CD8-positive, alpha-beta memory T cell (primary cell): ENCODE data around the gene ZEB2. TPM values are rescaled to one million over a fixed set of nuclear protein-coding genes. Genes with fewer than 3 reads are reported as not detected.

Experiments
- CTCF ChIA-PET: fragments of 350-600 bp; sonication (Branson Sonifier 250); formaldehyde crosslinking; loops from one replicate; lab custom pipeline; 2021; ENCODE audit warnings: antibody characterized with exemption; lab: Charles Lee
- POLR2A ChIA-PET: fragments of 350-600 bp; sonication (Branson Sonifier 250); formaldehyde crosslinking; loops from one replicate; lab custom pipeline; 2021; ENCODE audit warnings: antibody characterized with exemption; lab: Charles Lee
- DNase-seq, 5 donors: peaks; one replicate each; pipeline versions ENCODE4 v3.0.0 to v3.0.0-alpha.2; 2020 to 2022; ENCODE audit warnings: mixed read lengths in 1 of 5
- H3K27ac ChIP-seq: one replicate; pipeline ENCODE4 v1.7.0; 2013; ENCODE audit warnings: low read depth, mild to moderate bottlenecking, low read length, moderate library complexity
- H3K27me3 ChIP-seq: 2 replicates; pipeline ENCODE4 v1.7.0; 2013; ENCODE audit warnings: low read length, mild to moderate bottlenecking; ENCODE audit not compliant: insufficient read depth, poor library complexity, severe bottlenecking
- H3K36me3 ChIP-seq: 2 replicates; pipeline ENCODE4 v1.7.0; 2013; ENCODE audit warnings: mild to moderate bottlenecking, low read length, moderate library complexity; ENCODE audit not compliant: insufficient read depth
- H3K4me1 ChIP-seq: 2 replicates; pipeline ENCODE4 v1.7.0; 2013; ENCODE audit warnings: mild to moderate bottlenecking, low read length, moderate library complexity; ENCODE audit not compliant: insufficient read depth
- H3K4me3 ChIP-seq: 2 replicates; pipeline ENCODE4 v1.7.0; 2013; ENCODE audit warnings: mild to moderate bottlenecking, low read length
- H3K9me3 ChIP-seq: 2 replicates; pipeline ENCODE4 v1.7.0; 2013; ENCODE audit warnings: mild to moderate bottlenecking, low read length
- H3K27ac Mint-ChIP-seq, 8 donors: one replicate each; pipeline ENCODE4 v1.8.0; 2020 to 2021; ENCODE audit warnings: mixed read lengths in 8 of 8, mild to moderate bottlenecking in 6 of 8, inconsistent platforms in 3 of 8, moderate library complexity in 3 of 8
- H3K27me3 Mint-ChIP-seq, 2 donors: one replicate each; pipeline ENCODE4 v1.8.0; 2020 to 2021; ENCODE audit warnings: mixed read lengths in 2 of 2, mild to moderate bottlenecking in 1 of 2, moderate library complexity in 1 of 2
- H3K36me3 Mint-ChIP-seq, 3 donors: one replicate each; pipeline ENCODE4 v1.8.0; 2020 to 2021; ENCODE audit warnings: mixed read lengths in 3 of 3, inconsistent platforms in 1 of 3, mild to moderate bottlenecking in 1 of 3
- H3K4me1 Mint-ChIP-seq, 3 donors: one replicate each; pipeline ENCODE4 v1.8.0; 2020 to 2021; ENCODE audit warnings: mixed read lengths in 3 of 3, inconsistent platforms in 1 of 3, mild to moderate bottlenecking in 1 of 3
- H3K4me3 Mint-ChIP-seq, 7 donors: one replicate each; pipeline ENCODE4 v1.8.0; 2020 to 2021; ENCODE audit warnings: mixed read lengths in 7 of 7, mild to moderate bottlenecking in 6 of 7, moderate library complexity in 4 of 7, inconsistent platforms in 2 of 7
- H3K9me3 Mint-ChIP-seq, 5 donors: one replicate each; pipeline ENCODE4 v1.8.0; 2020 to 2022; ENCODE audit warnings: mixed read lengths in 5 of 5, mild to moderate bottlenecking in 3 of 5, moderate library complexity in 2 of 5, inconsistent platforms in 1 of 5
- polyA plus RNA-seq: library from polyadenylated mRNA; unstranded; fragments of 300-500 nt; fragmentation: Illumina TruSeq; gene quantifications from one replicate; pipeline ENCODE4 v1.2.3, GENCODE V29; 2021
- total RNA-seq, 2 experiments: library from RNA; stranded (reverse); gene quantifications; one replicate each; pipeline ENCODE4 v1.2.3, GENCODE V29; 2021

ZEB2 gene
- total and polyA plus RNA-seq, 3 experiments from 2014 or later = 20.6 to 35.8 (median 32.7) TPM

DNA sequence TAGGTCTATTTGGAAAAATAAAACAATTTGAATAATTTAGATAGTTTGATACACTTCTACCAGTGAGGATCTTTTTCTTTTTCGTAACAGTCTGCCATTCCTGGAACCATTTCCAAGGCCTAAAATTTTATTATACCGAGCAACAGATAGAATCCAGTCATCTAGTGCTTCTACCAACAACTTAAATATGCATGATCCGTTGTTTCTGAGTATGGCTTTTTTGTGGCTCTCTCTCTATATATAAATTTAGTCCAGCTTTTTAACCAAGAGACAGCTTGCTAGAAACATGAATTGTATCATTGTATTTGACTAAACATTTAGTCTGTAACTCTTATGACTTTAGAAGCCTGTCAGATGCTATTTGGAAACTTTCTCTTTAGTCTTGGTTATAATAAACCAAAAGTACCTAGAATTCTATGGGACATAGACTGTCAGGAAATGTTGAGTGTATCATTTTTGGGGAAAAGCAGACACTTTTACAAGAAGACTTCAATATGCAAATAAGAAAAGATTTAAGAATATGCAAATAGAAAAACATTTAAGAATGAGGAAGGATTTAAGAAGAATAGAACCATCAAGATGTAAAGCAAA, 161.4 kb downstream of the ZEB2 start:
- ChIA-PET CTCF (no interaction called here), POLR2A (no interaction called here)
- no peaks in the 10 kb centered on the region for H3K27me3 ChIP-seq
- H3K4me3 ChIP-seq = no peak overlapping the region
- Mint-ChIP-seq H3K36me3 (no peaks in the 10 kb centered on the region), H3K4me3 (no peak overlapping the region), H3K27me3 (no peaks in the 10 kb centered on the region), H3K27ac (no peak overlapping the region), H3K4me1 (peaks cover 0 to 9% (median 0%) of the 10 kb centered on the region in 3 donors), H3K9me3 (no peaks in the 10 kb centered on the region)
- no peaks in the 10 kb centered on the region for H3K4me1 ChIP-seq
- DNase-seq = no peak
- peak overlapping the region; percentile 32 for H3K27ac ChIP-seq
- H3K9me3 ChIP-seq = no peaks in the 10 kb centered on the region
- no peaks in the 10 kb centered on the region for H3K36me3 ChIP-seq

GRCh38 chr2:144357623-144358373, 162.1 kb downstream of the ZEB2 start:
- ChIA-PET POLR2A (no interaction called here), CTCF (no interaction called here)
- Mint-ChIP-seq H3K27ac (no peak overlapping the region), H3K4me1 (peaks cover 0 to 9% (median 0%) of the 10 kb centered on the region in 3 donors), H3K4me3 (no peak overlapping the region), H3K36me3 (no peaks in the 10 kb centered on the region), H3K27me3 (no peaks in the 10 kb centered on the region), H3K9me3 (no peaks in the 10 kb centered on the region)
- H3K36me3 ChIP-seq = no peaks in the 10 kb centered on the region
- no peak overlapping the region for H3K4me3 ChIP-seq
- H3K4me1 ChIP-seq = no peaks in the 10 kb centered on the region
- no peaks in the 10 kb centered on the region for H3K27me3 ChIP-seq
- DNase-seq = no peak
- H3K9me3 ChIP-seq = no peaks in the 10 kb centered on the region
- H3K27ac ChIP-seq = peak overlapping the region; percentile 32

- no peak for DNase-seq
- Histone ChIP-seq H3K27me3 (no peaks in the 10 kb centered on the region), H3K4me3 (no peak overlapping the region), H3K36me3 (no peaks in the 10 kb centered on the region), H3K9me3 (no peaks in the 10 kb centered on the region), H3K27ac (no peak overlapping the region), H3K4me1 (no peaks in the 10 kb centered on the region)
- H3K4me3 Mint-ChIP-seq = no peak overlapping the region
- H3K9me3 Mint-ChIP-seq = no peaks in the 10 kb centered on the region
- H3K27me3 Mint-ChIP-seq = no peaks in the 10 kb centered on the region
- POLR2A ChIA-PET = no interaction called here
- H3K27ac Mint-ChIP-seq = no peak overlapping the region
- peaks cover 0 to 9% (median 0%) of the 10 kb centered on the region in 3 donors for H3K4me1 Mint-ChIP-seq
- H3K36me3 Mint-ChIP-seq = no peaks in the 10 kb centered on the region
- CTCF ChIA-PET = no interaction called here
Observed at GRCh38 chr2:144356402-144356801, 163.5 kb downstream of the ZEB2 start.

- no peaks in the 10 kb centered on the region for H3K4me1 ChIP-seq
- no peak overlapping the region for H3K27ac ChIP-seq
- no peak overlapping the region for H3K4me3 ChIP-seq
- DNase-seq = no peak
- H3K27me3 ChIP-seq = no peaks in the 10 kb centered on the region
- no peaks in the 10 kb centered on the region for H3K27me3 Mint-ChIP-seq
- H3K27ac Mint-ChIP-seq = no peak overlapping the region
- H3K4me1 Mint-ChIP-seq = peaks cover 0 to 9% (median 0%) of the 10 kb centered on the region in 3 donors
- ChIA-PET POLR2A (no interaction called here), CTCF (no interaction called here)
- H3K36me3 Mint-ChIP-seq = no peaks in the 10 kb centered on the region
- H3K9me3 Mint-ChIP-seq = no peaks in the 10 kb centered on the region
- no peak overlapping the region for H3K4me3 Mint-ChIP-seq
- no peaks in the 10 kb centered on the region for H3K9me3 ChIP-seq
- H3K36me3 ChIP-seq = no peaks in the 10 kb centered on the region
Observed at GRCh38 chr2:144354953-144355352, 165.0 kb downstream of the ZEB2 start.

- Mint-ChIP-seq H3K36me3 (no peaks in the 10 kb centered on the region), H3K4me1 (no peaks in the 10 kb centered on the region), H3K9me3 (no peaks in the 10 kb centered on the region), H3K27me3 (no peaks in the 10 kb centered on the region), H3K4me3 (no peak overlapping the region), H3K27ac (no peak overlapping the region)
- H3K9me3 ChIP-seq = no peaks in the 10 kb centered on the region
- no peak overlapping the region for H3K4me3 ChIP-seq
- H3K36me3 ChIP-seq = no peaks in the 10 kb centered on the region
- ChIA-PET POLR2A (no interaction called here), CTCF (no interaction called here)
- no peaks in the 10 kb centered on the region for H3K27me3 ChIP-seq
- H3K27ac ChIP-seq = no peak overlapping the region
- no peaks in the 10 kb centered on the region for H3K4me1 ChIP-seq
- DNase-seq = no peak
Observed at GRCh38 chr2:144351687-144352086, 168.2 kb downstream of the ZEB2 start.

GRCh38 chr2:144350151-144350802, 169.6 kb downstream of the ZEB2 start:
- no peak overlapping the region for H3K27ac Mint-ChIP-seq
- ChIA-PET POLR2A (no interaction called here), CTCF (no interaction called here)

GRCh38 chr2:144349674-144350073, 170.2 kb downstream of the ZEB2 start:
- no peaks in the 10 kb centered on the region for H3K9me3 ChIP-seq
- H3K27ac ChIP-seq = no peak overlapping the region
- no peak for DNase-seq
- no peaks in the 10 kb centered on the region for H3K27me3 ChIP-seq
- no peaks in the 10 kb centered on the region for H3K9me3 Mint-ChIP-seq
- H3K36me3 Mint-ChIP-seq = no peaks in the 10 kb centered on the region
- no peak overlapping the region for H3K4me3 Mint-ChIP-seq
- CTCF ChIA-PET = no interaction called here
- H3K4me1 ChIP-seq = no peaks in the 10 kb centered on the region
- H3K4me1 Mint-ChIP-seq = no peaks in the 10 kb centered on the region
- POLR2A ChIA-PET = no interaction called here
- H3K27me3 Mint-ChIP-seq = no peaks in the 10 kb centered on the region
- H3K36me3 ChIP-seq = no peaks in the 10 kb centered on the region
- no peak overlapping the region for H3K27ac Mint-ChIP-seq
- no peak overlapping the region for H3K4me3 ChIP-seq

More at GRCh38 chr2:144350151-144350802, 169.6 kb downstream of the ZEB2 start:
- Histone ChIP-seq H3K9me3 (no peaks in the 10 kb centered on the region), H3K4me3 (no peak overlapping the region), H3K36me3 (no peaks in the 10 kb centered on the region), H3K27me3 (no peaks in the 10 kb centered on the region), H3K27ac (no peak overlapping the region), H3K4me1 (no peaks in the 10 kb centered on the region)
- no peaks in the 10 kb centered on the region for H3K4me1 Mint-ChIP-seq
- H3K9me3 Mint-ChIP-seq = no peaks in the 10 kb centered on the region
- no peak overlapping the region for H3K4me3 Mint-ChIP-seq
- no peaks in the 10 kb centered on the region for H3K27me3 Mint-ChIP-seq
- H3K36me3 Mint-ChIP-seq = no peaks in the 10 kb centered on the region
- no peak for DNase-seq

GRCh38 chr2:144348846-144349245, 171.1 kb downstream of the ZEB2 start:
- Histone ChIP-seq H3K36me3 (no peaks in the 10 kb centered on the region), H3K9me3 (no peaks in the 10 kb centered on the region), H3K4me3 (no peak overlapping the region), H3K27me3 (no peaks in the 10 kb centered on the region), H3K4me1 (no peaks in the 10 kb centered on the region), H3K27ac (no peak overlapping the region)
- DNase-seq = no peak
- no peak overlapping the region for H3K27ac Mint-ChIP-seq
- no peaks in the 10 kb centered on the region for H3K4me1 Mint-ChIP-seq
- no peaks in the 10 kb centered on the region for H3K36me3 Mint-ChIP-seq
- H3K4me3 Mint-ChIP-seq = no peak overlapping the region
- H3K9me3 Mint-ChIP-seq = no peaks in the 10 kb centered on the region
- H3K27me3 Mint-ChIP-seq = no peaks in the 10 kb centered on the region
- ChIA-PET POLR2A (no interaction called here), CTCF (no interaction called here)
